GM18951 (cell line): Measurements from ENCODE around the gene GATA3.

Experiments
- POLR2A ChIP-seq: IDR thresholded peaks from 4 replicates; pipeline ENCODE4 v1.6.1; 2011; ENCODE audit warnings: mild to moderate bottlenecking; ENCODE audit not compliant: insufficient read length, insufficient read depth; ENCODE audit errors: extremely low read depth
- in situ Hi-C: fragments of 300-500 bp; cut with MboI; formaldehyde crosslinking; loops from one replicate; pipeline ENCODE4 v1.12.0; 2022; ENCODE audit warnings: low sequenced_read_pairs, mixed read lengths, inconsistent platforms; ENCODE audit not compliant: unreplicated experiment

The GATA3 gene

GRCh38 chr10:8085251-8085650 is 30.8 kb downstream of the GATA3 start:
- no peak for TF ChIP-seq POLR2A
- in situ Hi-C loops = no loop called here

- in situ Hi-C loops = no loop called here
- TF ChIP-seq POLR2A = no peak
Observed at GRCh38 chr10:8086315-8086714, 31.8 kb downstream of the GATA3 start.

- in situ Hi-C loops = no loop called here
- TF ChIP-seq POLR2A = no peak
Observed at GRCh38 chr10:8088504-8088903, 34.0 kb downstream of the GATA3 start.

GRCh38 chr10:8092428-8092827 is 37.9 kb downstream of the GATA3 start:
- TF ChIP-seq POLR2A = no peak
- in situ Hi-C loops = no loop called here

- no peak for TF ChIP-seq POLR2A
- in situ Hi-C loops = no loop called here
Observed at GRCh38 chr10:8095959-8096358, 41.5 kb downstream of the GATA3 start.

GRCh38 chr10:8096931-8097330 is 42.4 kb downstream of the GATA3 start:
- in situ Hi-C loops = no loop called here
- TF ChIP-seq POLR2A = no peak

GRCh38 chr10:8100366-8100765 is 45.9 kb downstream of the GATA3 start:
- no peak for TF ChIP-seq POLR2A
- in situ Hi-C loops = no loop called here

- in situ Hi-C loops = no loop called here
- TF ChIP-seq POLR2A = no peak
Observed at GRCh38 chr10:8102708-8103401, 48.4 kb downstream of the GATA3 start.

GRCh38 chr10:8103543-8103942 is 49.1 kb downstream of the GATA3 start:
- no peak for TF ChIP-seq POLR2A
- in situ Hi-C loops = no loop called here

- in situ Hi-C loops = no loop called here
- no peak for TF ChIP-seq POLR2A
Observed at GRCh38 chr10:8104005-8104404, 49.5 kb downstream of the GATA3 start.

GRCh38 chr10:8104721-8105120 is 50.2 kb downstream of the GATA3 start:
- no peak for TF ChIP-seq POLR2A
- in situ Hi-C loops = no loop called here

GRCh38 chr10:8105932-8106331 is 51.4 kb downstream of the GATA3 start:
- in situ Hi-C loops = no loop called here
- TF ChIP-seq POLR2A = no peak

- no peak for TF ChIP-seq POLR2A
- in situ Hi-C loops = no loop called here
Observed at GRCh38 chr10:8112230-8112905, 57.9 kb downstream of the GATA3 start.

- no peak for TF ChIP-seq POLR2A
- in situ Hi-C loops = no loop called here
Observed at GRCh38 chr10:8112942-8113442, 58.5 kb downstream of the GATA3 start.

- in situ Hi-C loops = no loop called here
- TF ChIP-seq POLR2A = no peak
Observed at GRCh38 chr10:8113616-8114015, 59.1 kb downstream of the GATA3 start.
